Measurements from ENCODE around the gene MYO1D. TPM values are rescaled to one million over a fixed set of nuclear protein-coding genes. Genes with fewer than 3 reads are reported as not detected.
A peak's percentile ranks its signal among the peaks of the same experiment; 100 is the strongest.

The MYO1D gene
- total RNA-seq, 2 experiments from 2014 or later: 0.09 to 0.89 TPM

DNA sequence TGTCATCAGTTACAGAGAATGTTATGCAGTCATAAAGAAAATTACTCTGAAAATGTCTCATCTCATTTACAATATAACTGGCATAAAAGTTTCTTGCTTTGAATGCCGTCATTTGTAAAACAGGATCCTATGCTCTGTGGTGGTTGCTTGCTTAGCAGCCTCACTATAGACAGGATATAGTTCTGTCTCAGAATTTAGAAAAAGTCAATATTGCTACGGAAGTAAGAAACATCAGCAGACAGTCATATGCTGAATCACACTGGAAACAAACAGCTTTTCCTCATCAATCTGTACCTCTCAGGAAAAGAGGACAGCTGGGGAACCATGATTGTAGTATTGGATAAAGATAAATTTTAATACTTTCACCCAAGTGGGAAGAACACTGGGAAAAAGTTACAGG, 105.5 kb downstream of the MYO1D start:
- DNase-seq (ENCODE audit: low spot score): no peak
- Histone ChIP-seq H2AFZ (ENCODE audit: low read length) (no peak overlapping the region), H3K4me3 (ENCODE audit: low read depth, low read length, poor library complexity, severe bottlenecking) (no peak overlapping the region), H3K9me2 (ENCODE audit: insufficient read depth, low read length) (no peaks in the 10 kb centered on the region), H3K36me3 (ENCODE audit: insufficient read depth, low read length) (no peaks in the 10 kb centered on the region), H3K4me2 (ENCODE audit: low read length) (no peak overlapping the region), H3K27ac (ENCODE audit: low read depth, low read length, poor library complexity, severe bottlenecking) (no peak overlapping the region), H3K4me1 (ENCODE audit: insufficient read depth, low read length, poor library complexity, severe bottlenecking) (no peaks in the 10 kb centered on the region), H4K20me1 (ENCODE audit: insufficient read depth, low read length) (no peaks in the 10 kb centered on the region), H3K79me2 (ENCODE audit: insufficient read depth, low read depth, low read length) (no peaks in the 10 kb centered on the region), H3K9me3 (ENCODE audit: low read length) (no peaks in the 10 kb centered on the region)
- intact Hi-C loops (cut with micrococcal nuclease; ENCODE audit: unreplicated experiment): no loop called here
- no peak for TF ChIP-seq EZH2phosphoT487 (IDR thresholded peaks at IDR 0.05; ENCODE audit: borderline replicate concordance, low read depth, low read length)
- TF ChIP-seq, protein P1, sequence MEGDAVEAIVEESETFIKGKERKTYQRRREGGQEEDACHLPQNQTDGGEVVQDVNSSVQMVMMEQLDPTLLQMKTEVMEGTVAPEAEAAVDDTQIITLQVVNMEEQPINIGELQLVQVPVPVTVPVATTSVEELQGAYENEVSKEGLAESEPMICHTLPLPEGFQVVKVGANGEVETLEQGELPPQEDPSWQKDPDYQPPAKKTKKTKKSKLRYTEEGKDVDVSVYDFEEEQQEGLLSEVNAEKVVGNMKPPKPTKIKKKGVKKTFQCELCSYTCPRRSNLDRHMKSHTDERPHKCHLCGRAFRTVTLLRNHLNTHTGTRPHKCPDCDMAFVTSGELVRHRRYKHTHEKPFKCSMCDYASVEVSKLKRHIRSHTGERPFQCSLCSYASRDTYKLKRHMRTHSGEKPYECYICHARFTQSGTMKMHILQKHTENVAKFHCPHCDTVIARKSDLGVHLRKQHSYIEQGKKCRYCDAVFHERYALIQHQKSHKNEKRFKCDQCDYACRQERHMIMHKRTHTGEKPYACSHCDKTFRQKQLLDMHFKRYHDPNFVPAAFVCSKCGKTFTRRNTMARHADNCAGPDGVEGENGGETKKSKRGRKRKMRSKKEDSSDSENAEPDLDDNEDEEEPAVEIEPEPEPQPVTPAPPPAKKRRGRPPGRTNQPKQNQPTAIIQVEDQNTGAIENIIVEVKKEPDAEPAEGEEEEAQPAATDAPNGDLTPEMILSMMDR (conservative IDR thresholded peaks at IDR 0.05; ENCODE audit: low read length): no peak
- ChIA-PET CTCF (ENCODE audit: unreplicated experiment) (no interaction called here), POLR2A (no interaction called here)
- BruUV-seq (replicated peaks): no TSS peak

DNA sequence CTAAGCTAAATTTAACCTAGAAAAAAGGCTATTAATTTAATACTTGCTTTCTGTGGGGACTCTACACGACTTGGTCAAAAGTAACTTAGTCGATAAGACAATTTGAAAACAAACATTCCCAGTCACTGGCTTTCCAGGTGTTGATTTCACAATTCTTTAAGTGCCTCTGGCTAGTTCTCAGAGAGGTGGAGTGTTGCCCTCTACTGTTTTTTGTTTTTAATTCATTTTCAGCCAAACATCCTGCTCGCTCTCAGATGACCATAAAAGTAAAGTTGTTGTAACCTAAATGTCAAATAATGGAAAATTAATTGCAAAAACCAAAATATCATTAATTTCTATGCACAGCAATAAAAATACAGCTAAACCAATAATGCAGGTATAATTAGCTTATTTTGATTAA, 107.1 kb downstream of the MYO1D start:
- Histone ChIP-seq H2AFZ (ENCODE audit: low read length) (no peak overlapping the region), H3K9me3 (ENCODE audit: low read length) (no peaks in the 10 kb centered on the region), H3K36me3 (ENCODE audit: insufficient read depth, low read length) (no peaks in the 10 kb centered on the region), H3K4me1 (ENCODE audit: insufficient read depth, low read length, poor library complexity, severe bottlenecking) (no peaks in the 10 kb centered on the region), H3K79me2 (ENCODE audit: insufficient read depth, low read depth, low read length) (no peaks in the 10 kb centered on the region), H3K4me3 (ENCODE audit: low read depth, low read length, poor library complexity, severe bottlenecking) (no peak overlapping the region), H4K20me1 (ENCODE audit: insufficient read depth, low read length) (no peaks in the 10 kb centered on the region), H3K27ac (ENCODE audit: low read depth, low read length, poor library complexity, severe bottlenecking) (no peak overlapping the region), H3K9me2 (ENCODE audit: insufficient read depth, low read length) (no peaks in the 10 kb centered on the region), H3K4me2 (ENCODE audit: low read length) (no peak overlapping the region)
- POLR2A ChIA-PET: no interaction called here
- no peak for DNase-seq (ENCODE audit: low spot score)
- no peak for TF ChIP-seq EZH2phosphoT487 (IDR thresholded peaks at IDR 0.05; ENCODE audit: borderline replicate concordance, low read depth, low read length)
- TF ChIP-seq, protein P1 (conservative IDR thresholded peaks at IDR 0.05; ENCODE audit: low read length): peak; percentile 58
- no TSS peak for BruUV-seq (replicated peaks)
- intact Hi-C loops (cut with micrococcal nuclease; ENCODE audit: unreplicated experiment): no loop called here
- CTCF ChIA-PET (ENCODE audit: unreplicated experiment): no interaction called here

DNA sequence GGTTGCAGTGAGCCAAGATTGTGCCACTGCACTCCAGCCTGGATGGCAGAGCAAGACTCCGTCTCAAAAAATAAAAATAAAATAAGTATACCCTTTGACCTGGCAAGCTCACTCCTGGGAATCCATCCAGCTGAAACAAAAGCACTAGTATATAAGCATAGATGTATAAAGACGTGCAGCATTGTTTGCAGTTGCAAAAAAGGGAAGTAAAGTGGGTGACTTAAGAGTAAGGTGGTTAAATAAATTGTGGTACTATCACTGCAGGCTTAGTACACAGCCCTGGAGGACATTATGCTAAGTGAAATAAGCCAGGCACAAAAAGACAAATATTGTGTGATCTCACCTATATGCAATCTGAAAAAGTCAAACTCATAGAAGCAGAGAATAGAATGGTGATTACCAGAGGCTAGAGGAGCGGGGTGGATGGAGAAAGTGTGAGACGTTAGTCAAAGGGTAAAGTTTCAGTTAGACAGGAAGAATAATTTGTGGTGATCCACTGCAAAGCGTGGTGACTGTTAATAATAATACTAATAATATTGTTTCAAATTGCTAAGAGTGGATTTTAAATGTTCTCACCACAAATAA, 113.0 kb downstream of the MYO1D start:
- ChIA-PET CTCF (ENCODE audit: unreplicated experiment) (no interaction called here), POLR2A (interaction anchor here (0.7 kb wide), 1 partner anchor 271 kb away, joined by 3 read pairs; no protein-coding TSS in a partner anchor)
- no peaks in the 10 kb centered on the region for H3K36me3 ChIP-seq (ENCODE audit: insufficient read depth, low read length)
- H2AFZ ChIP-seq (ENCODE audit: low read length): no peak overlapping the region
- H3K4me1 ChIP-seq (ENCODE audit: insufficient read depth, low read length, poor library complexity, severe bottlenecking): no peaks in the 10 kb centered on the region
- no peak for DNase-seq (ENCODE audit: low spot score)
- no peak overlapping the region for H3K27ac ChIP-seq (ENCODE audit: low read depth, low read length, poor library complexity, severe bottlenecking)
- TF ChIP-seq, protein P1 (conservative IDR thresholded peaks at IDR 0.05; ENCODE audit: low read length): no peak
- no peak for TF ChIP-seq EZH2phosphoT487 (IDR thresholded peaks at IDR 0.05; ENCODE audit: borderline replicate concordance, low read depth, low read length)
- H3K79me2 ChIP-seq (ENCODE audit: insufficient read depth, low read depth, low read length): no peaks in the 10 kb centered on the region
- H3K9me2 ChIP-seq (ENCODE audit: insufficient read depth, low read length): no peaks in the 10 kb centered on the region
- no peaks in the 10 kb centered on the region for H4K20me1 ChIP-seq (ENCODE audit: insufficient read depth, low read length)
- intact Hi-C loops (cut with micrococcal nuclease; ENCODE audit: unreplicated experiment): no loop called here
- H3K9me3 ChIP-seq (ENCODE audit: low read length): no peaks in the 10 kb centered on the region
- BruUV-seq (replicated peaks): no TSS peak
- H3K4me2 ChIP-seq (ENCODE audit: low read length): no peak overlapping the region
- H3K4me3 ChIP-seq (ENCODE audit: low read depth, low read length, poor library complexity, severe bottlenecking): no peak overlapping the region
